Measurements from ENCODE around the gene MIER2. TPM values are rescaled to one million over a fixed set of nuclear protein-coding genes. Genes with fewer than 3 reads are reported as not detected.
"Not testable (repeated sequence)": the region's sequence is repeated elsewhere in the genome, so short reads cannot be mapped to it uniquely, and the experiment has no call there.

MIER2 gene, protein sequence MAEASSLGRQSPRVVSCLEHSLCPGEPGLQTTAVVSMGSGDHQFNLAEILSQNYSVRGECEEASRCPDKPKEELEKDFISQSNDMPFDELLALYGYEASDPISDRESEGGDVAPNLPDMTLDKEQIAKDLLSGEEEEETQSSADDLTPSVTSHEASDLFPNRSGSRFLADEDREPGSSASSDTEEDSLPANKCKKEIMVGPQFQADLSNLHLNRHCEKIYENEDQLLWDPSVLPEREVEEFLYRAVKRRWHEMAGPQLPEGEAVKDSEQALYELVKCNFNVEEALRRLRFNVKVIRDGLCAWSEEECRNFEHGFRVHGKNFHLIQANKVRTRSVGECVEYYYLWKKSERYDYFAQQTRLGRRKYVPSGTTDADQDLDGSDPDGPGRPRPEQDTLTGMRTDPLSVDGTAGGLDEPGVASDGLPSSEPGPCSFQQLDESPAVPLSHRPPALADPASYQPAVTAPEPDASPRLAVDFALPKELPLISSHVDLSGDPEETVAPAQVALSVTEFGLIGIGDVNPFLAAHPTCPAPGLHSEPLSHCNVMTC
- 20.1 and 31.0 TPM in 2 replicates for total RNA-seq

DNA sequence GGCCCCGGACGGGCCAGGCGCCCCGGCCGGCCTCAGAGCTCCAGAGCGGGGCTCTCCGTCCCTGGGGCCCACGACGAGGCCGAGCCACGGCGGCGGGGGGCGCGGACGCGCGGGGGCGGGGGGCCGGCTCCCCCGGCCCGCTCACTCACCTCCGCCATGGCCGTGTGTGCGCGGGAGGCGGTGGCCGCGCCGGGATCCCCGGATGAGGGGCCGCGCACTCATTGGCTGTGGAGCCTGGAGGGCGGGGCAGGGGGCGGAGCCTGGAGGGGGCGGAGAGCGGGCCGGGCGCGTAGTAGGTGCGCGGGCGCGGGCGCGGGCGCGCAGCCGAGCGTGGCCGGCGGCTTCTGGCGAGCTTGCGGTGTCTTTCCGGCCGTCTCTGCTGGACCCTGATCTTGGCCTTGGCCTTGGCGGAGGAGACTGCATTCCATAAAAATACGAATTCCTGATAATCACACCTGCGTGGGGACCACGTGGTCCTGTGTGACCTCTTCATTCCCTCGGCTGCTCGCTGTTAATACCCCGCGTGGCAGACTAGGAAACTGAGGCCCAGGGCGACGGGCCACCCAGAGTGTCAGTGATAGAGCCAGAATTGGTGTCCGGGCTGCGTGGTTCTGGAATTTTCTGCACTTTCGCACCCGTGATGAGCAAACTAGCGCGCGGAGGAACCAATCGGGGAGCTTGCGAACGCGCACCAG lies at the start of gene MIER2:
MIER2 (minus strand) TSS at position 172 of the 695 bp plus-strand sequence; CDS start at position 158, 14 bp downstream.
- no peak for DNase-seq (ENCODE audit: low read depth, low spot score)

DNA sequence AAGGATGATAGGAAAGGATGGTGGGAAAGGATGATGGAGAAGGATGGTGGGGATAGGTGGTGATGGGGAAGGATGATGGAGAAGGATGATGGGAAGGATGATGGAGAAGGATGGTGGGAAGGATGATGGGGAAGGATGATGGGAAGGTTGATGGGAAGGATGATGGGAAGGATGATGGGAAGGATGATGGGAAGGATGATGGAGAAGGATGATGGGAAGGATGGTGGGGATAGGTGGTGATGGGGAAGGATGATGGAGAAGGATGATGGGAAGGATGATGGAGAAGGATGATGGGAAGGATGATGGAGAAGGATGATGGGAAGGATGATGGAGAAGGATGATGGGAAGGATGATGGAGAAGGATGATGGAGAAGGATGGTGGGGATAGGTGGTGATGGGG lies 49.0 kb upstream of the MIER2 start:
- not testable (repeated sequence) for DNase-seq (ENCODE audit: low read depth, low spot score)

DNA sequence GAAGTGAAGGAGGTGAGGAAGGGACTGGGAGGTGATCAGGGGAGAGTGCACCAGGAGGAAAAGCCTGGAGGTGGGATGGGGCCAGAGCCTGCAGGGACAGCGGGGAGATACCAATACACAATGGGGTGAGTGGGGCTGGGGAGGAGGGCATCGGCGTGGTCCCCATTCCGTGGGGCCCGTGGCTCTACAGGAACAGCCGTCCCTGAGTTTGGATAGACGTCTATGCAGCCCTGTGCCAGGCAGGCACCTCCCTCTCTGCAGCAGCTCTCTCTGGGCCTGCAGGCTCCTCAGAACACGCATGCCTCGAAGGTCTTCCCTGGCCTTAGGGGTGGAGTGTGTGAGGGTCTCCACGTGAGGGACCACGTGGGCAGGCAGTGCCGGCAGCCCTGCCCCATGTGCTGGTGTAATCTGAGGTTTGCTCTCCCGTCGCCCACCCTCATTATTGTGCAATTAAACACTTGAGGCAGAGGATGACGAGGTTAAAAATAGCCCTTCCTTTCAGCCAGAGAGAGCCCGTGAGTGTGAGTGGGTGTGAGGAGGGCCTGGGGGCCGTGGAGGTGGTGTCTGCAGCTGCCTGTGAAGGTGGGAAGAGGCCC lies 47.9 kb upstream of the MIER2 start:
- no peak for DNase-seq (ENCODE audit: low read depth, low spot score)

DNA sequence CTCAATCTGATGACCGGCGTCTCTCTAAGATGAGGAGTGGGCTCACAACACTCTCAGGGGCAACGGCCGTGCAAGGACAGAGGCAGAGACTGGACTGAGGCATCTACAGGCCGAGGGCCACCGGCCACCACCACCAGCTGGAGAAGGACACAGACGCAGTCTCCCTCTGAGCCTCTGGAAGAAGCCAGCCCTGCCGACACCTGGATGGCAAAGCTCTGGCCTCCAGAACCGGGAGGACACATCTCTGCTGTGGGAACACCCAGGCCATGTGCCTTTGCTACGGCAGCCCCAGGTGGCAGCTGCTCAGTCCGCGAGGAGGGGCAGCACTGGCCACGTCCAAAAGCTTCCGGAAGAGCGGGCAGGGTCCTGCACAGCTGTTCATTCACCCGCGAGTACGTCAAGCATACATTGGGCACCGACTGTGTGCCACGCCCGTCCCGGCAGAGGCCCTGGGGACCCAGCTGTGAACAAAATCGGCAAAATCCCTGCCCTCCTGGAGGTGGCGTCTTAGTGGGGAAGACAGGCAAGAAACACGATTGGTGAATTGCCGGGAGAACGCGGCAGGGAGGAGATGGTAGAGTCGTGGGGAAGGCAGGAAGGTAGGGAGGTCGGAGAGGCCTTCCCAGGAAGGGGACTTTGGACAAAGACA lies 47.3 kb upstream of the MIER2 start:
- no peak for DNase-seq (ENCODE audit: low read depth, low spot score)

DNA sequence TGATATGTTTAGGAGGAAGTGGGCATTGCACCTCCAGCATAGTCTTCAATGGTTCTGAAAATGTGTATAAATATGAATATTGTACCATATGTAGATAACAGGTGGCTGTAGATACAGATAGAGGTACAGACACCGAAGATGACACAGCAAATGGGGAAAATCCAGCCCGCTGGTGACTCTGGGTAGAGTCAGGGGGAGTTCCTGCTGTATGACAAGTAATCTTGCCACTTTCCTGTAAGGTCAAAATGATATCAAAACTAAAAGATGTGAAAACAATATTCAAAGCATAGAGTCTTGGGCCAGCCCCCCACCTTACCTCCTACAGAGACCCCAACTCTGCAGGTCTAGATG lies 46.6 kb upstream of the MIER2 start:
- DNase-seq (ENCODE audit: low read depth, low spot score), result no peak

DNA sequence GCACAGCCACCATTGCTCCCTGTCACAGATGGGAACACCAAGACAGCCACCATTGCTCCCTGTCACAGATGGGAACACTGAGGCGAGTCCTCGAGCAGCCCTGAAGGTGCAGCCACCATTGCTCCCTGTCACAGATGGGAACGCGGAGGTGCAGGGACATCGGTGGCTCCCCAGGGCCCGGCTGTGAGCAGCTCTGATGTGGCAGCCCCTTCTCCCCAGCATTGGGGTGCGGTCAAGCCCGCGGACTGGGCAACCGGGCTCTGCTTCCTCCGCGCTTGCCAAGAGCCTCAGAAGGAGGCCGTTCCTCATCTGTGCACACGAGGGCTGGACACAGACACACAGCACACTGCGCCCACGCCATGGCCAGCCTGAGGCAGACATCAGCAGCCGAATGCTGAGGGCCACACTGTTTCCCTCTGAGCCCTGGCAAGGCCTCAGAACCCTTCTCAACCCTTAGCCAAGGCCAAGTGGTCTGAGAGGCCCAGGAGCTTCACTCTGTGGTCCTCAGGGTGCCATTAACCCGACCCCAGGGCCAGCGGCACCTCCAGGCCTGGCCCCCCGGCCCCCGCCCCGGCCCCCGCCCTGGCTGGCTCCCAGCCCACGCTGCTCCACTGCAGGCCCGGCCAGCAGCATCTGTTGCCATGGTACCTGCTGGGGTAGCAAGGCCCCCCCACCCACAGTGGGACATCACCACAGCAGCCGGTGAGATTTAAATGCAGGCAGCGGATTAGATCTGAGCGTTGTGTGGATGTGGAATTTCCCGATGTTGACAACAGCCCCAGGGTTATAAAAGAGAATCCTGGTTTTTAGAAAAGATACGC lies 46.0 kb upstream of the MIER2 start:
- no peak for DNase-seq (ENCODE audit: low read depth, low spot score)

DNA sequence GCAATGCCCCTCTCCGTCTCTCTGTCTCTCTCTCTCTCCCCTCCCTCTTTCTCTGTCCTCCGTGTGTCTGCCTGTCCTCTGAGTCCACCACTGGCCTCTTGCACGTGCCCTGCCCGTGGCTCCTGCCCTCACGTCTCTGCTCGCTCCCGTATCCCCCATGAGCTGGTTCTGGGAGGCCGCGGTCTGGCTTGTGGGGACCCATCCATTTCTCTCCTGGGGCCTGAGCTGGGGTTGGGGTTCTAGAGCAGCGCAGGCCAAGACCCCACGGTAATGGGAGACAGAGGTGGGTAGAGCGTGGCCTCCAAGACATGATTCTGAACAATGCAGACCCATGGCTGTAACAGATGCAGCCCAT lies 45.3 kb upstream of the MIER2 start:
- no peak for DNase-seq (ENCODE audit: low read depth, low spot score)

DNA sequence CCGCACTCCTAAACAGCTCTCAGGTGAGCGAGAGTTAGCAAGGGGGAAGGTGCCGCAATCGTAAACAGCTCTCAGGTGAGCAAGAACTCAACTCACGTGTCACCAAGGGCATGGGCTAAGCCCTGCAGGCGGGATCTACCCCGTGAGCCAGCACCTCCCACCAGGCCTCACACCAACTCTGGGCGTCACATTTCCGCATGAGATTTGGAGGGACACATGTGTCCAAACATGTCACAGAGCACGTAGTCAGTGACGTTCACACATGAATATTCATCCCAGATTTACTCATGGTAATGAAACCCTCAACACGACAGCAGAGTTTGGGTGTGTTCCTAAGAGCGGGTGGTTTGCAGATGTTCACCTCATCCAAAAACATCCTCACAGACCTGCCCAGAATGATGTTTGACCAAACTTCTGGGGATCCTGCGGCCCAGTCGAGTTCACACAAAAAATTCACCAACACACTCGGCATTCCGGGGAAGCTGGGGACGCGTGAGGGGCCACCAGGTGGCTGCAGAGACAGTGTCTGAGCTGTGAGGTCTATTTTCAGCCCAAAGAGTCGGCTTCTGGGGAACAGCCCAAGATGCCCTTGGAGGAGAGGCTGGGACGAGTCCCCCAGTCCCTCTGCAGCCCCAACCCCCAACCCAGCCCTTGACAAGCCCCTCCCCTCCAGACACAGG lies 44.8 kb upstream of the MIER2 start:
- no peak for DNase-seq (ENCODE audit: low read depth, low spot score)

DNA sequence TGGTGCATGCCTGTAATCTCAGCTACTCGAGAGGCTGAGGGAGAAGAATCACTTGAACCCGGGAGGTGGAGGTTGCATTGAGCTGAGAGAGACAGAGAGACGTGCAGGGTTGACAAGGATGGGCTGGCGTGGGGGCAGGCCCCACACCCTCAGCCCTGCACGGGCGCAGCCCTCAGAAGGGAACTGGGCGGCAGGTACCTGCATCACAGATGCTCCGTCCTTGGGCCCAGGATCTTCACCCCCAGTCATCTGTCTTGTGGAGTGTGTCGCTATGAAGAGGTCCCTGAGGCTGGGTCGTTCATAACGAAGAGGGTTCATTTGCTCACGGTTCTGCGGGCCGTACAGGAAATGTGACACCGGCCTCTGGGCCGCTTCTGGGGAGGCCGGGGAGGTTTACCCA lies 44.1 kb upstream of the MIER2 start:
- DNase-seq (ENCODE audit: low read depth, low spot score), result no peak

DNA sequence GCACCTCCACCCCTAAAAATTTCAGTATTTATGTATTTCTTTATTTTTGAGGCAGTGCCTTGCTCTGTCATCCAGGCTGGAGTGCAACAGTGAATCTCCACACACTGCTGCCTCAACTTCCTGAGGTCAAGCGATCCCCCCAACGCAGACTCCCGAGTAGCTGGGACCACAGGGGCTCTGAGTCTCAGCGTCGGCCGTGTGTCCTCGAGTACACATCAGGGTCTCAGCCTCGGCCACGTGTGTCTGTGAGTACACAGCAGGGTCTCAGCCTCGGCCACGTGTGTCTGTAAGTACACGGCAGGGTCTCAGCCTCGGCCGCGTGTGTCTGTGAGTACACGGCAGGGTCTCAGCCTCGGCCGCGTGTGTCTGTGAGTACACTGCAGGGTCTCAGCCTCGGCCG lies 43.2 kb upstream of the MIER2 start:
- no peak for DNase-seq (ENCODE audit: low read depth, low spot score)

DNA sequence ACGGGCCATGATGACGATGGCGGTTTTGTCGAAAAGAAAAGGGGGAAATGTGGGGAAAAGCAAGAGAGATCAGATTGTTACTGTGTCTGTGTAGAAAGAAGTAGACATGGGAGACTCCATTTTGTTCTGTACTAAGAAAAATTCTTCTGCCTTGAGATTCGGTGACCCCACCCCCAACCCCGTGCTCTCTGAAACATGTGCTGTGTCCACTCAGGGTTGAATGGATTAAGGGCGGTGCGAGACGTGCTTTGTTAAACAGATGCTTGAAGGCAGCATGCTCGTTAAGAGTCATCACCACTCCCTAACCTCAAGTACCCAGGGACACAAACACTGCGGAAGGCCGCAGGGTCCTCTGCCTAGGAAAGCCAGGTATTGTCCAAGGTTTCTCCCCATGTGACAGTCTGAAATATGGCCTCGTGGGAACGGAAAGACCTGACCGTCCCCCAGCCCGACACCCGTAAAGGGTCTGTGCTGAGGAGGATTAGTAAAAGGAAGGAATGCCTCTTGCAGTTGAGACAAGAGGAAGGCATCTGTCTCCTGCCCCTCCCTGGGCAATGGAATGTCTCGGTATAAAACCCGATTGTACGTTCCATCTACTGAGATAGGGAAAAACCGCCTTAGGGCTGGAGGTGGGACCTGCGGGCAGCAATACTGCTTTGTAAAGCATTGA lies 42.2 kb upstream of the MIER2 start:
- DNase-seq (ENCODE audit: low read depth, low spot score), result not testable (repeated sequence)

DNA sequence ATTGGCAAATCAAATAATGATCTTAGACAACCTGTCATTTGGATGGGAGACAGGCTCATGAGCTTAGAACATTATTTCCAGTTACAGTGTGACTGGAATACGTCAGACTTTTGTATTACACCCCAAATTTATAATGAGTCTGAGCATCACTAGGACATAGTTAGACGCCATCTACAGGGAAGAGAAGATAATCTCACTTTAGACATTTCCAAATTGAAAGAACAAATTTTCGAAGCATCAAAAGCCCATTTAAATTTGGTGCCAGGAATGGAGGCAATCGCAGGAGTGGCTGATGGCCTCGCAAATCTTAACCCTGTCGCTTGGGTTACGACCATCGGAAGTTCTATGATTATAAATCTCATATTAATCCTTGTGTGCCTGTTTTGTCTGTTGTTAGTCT lies 41.6 kb upstream of the MIER2 start:
- DNase-seq (ENCODE audit: low read depth, low spot score), result not testable (repeated sequence)

DNA sequence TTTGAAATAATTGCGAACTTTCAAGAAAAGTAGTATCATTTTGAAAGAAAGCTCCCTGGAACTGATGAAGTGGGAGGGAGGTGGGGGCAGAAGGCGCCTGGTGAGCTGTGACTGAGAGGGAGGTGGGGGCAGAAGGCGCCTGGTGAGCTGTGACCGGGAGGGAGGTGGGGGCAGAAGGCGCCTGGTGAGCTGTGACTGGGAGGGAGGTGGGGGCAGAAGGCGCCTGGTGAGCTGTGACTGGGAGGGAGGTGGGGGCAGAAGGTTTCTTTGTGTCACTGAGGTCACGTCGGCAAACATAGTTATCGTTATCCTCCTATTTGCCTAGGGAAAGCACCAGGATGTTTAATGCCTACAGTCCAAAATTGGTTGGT lies 40.2 kb upstream of the MIER2 start:
- DNase-seq (ENCODE audit: low read depth, low spot score), result no peak

DNA sequence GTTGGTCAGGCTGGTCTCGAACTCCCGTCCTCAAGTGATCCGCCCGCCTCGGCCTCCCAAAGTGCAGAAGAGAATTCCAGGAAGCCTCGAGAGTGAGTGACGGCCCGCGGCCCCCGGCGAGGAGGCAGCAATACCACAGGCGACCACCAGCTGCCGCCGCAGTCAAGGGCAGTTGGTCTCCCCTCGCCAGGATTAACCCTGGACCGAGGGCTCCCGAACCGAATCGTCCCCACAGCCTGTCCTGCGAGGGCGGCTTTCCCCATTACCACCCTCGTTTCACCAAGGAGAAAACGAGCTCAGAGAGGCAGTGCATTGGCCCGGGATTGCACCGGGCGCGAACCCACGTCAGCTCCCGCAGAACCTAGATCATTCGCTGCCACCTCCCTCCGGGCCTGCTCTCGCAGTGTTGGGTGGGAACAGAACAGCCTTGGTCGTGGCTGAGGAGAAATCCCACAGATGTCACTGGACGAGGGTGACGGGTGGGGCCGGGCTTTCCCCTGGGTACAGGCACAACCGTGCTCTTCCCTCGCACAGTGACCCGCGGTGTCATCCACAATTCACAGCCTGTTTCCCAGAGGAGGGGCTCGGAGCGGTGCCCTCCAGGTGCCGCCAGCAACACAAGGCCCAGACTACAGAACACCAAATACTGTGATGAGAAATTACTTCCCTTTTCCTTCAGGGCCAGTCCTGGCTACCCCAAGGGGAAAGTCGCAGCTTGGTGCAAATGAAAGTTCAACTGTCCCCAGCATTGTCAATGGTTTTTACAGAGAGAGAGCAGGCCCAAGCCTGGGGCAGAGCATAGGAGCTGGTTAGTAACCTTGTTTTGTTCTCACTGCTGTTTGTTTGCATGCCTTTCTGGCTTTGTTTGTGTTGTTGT lies 39.6 kb upstream of the MIER2 start:
- no peak for DNase-seq (ENCODE audit: low read depth, low spot score)

DNA sequence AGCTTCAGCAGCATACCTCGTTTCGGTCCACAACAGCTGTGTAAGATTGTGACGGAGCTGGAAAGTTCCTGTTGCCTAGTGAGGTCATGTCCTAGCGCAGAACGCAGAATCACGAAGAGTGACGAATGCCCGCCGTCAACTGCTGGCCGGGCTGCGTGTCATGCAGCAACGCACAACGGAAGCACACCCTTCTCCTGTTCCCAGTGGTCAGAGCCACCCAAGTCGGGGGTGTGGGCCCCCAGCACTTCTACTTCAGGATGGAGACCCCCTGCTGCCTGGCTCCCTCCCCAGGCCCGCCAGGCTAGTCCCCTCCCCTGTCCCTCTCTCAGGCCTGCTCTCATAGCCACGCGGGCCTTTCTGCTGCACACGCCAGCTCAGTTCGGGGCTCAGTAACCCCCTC lies 38.4 kb upstream of the MIER2 start:
- DNase-seq (ENCODE audit: low read depth, low spot score), result no peak

DNA sequence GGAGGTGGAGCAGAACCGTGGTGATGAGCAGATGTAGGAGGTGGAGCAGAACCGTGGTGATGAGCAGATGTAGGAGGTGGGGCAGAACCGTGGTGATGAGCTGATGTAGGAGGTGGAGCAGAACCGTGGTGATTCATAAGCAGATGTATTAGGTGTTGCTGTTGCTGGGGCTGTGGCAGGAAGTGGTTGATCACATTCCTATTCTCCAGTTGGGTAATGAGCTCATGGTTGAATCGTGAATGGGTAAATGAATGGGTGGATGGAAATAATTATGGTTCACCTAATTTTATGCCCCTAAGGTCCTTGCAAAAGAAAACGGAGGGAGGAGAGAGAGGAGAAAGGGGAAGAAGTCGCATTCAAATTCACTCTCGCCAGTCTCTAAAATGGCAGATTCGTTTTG lies 38.0 kb upstream of the MIER2 start:
- not testable (repeated sequence) for DNase-seq (ENCODE audit: low read depth, low spot score)

DNA sequence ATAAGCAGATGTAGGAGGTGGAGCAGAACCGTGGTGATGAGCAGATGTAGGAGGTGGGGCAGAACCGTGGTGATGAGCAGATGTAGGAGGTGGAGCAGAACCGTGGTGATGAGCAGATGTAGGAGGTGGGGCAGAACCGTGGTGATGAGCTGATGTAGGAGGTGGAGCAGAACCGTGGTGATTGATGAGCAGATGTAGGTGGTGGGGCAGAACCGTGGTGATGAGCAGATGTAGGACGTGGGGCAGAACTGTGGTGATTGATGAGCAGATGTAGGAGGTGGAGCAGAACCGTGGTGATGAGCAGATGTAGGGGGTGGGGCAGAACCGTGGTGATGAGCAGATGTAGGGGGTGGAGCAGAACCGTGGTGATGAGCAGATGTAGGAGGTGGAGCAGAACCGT lies 37.3 kb upstream of the MIER2 start:
- DNase-seq (ENCODE audit: low read depth, low spot score), result not testable (repeated sequence)

DNA sequence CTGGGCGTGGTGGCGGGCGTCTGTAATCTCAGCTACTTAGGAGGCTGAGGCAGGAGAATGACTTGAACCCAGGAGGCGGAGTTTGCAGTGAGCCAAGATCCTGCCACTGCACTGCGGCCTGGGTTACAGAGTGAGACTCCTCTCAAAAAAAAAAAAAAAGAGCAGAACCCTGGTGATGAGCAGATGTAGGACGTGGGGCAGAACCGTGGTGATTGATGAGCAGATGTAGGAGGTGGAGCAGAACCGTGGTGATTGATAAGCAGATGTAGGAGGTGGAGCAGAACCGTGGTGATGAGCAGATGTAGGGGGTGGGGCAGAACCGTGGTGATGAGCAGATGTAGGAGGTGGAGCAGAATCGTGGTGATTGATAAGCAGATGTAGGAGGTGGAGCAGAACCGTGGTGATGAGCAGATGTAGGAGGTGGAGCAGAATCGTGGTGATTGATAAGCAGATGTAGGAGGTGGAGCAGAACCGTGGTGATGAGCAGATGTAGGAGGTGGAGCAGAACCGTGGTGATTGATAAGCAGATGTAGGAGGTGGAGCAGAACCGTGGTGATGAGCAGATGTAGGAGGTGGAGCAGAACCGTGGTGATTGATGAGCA lies 36.1 kb upstream of the MIER2 start:
- DNase-seq (ENCODE audit: low read depth, low spot score), result not testable (repeated sequence)

DNA sequence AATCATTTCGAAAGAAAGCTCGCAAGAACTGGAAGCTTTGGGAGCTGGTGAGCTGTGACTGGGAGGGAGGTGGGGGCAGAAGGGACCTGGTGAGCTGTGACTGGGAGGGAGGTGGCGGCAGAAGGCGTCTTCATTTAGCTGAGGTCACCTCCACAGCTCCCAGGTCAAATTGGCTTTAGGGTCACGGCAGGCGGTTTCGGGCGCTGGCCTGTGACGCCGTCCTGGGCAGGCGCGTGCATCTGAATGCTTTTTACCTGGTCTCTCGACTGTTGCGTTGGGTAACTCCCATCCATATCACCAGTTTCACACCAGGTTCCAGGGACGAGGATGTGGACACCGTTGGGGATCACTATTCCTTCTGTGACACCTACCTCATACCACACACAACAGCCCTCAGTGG lies 35.2 kb upstream of the MIER2 start:
- no peak for DNase-seq (ENCODE audit: low read depth, low spot score)
